GM21515 (cell line): ENCODE measurements around the gene HPCAL1.

Source experiments
- ATAC-seq: cut with Tn5 transposase; IDR thresholded peaks from one replicate; pipeline ENCODE4 v1.9.1; 2021; ENCODE audit not compliant: unreplicated experiment

Gene HPCAL1

GRCh38 chr2:10332402-10333246 lies 29.9 kb downstream of the HPCAL1 start:
- ATAC-seq: no peak

GRCh38 chr2:10333247-10333613 lies 30.5 kb downstream of the HPCAL1 start:
- ATAC-seq: no peak

GRCh38 chr2:10333966-10334365 lies 31.3 kb downstream of the HPCAL1 start:
- ATAC-seq: no peak

GRCh38 chr2:10335046-10335840 lies 32.5 kb downstream of the HPCAL1 start:
- ATAC-seq: no peak

- no peak for ATAC-seq
Measured at GRCh38 chr2:10336283-10336682, 33.6 kb downstream of the HPCAL1 start.

GRCh38 chr2:10337449-10338269 lies 35.0 kb downstream of the HPCAL1 start:
- no peak for ATAC-seq

GRCh38 chr2:10338270-10339188 lies 35.8 kb downstream of the HPCAL1 start:
- ATAC-seq: no peak

- no peak for ATAC-seq
Measured at GRCh38 chr2:10339647-10340592, 37.2 kb downstream of the HPCAL1 start.

- ATAC-seq: no peak
Measured at GRCh38 chr2:10340593-10340975, 37.9 kb downstream of the HPCAL1 start.

GRCh38 chr2:10341193-10341592 lies 38.5 kb downstream of the HPCAL1 start:
- ATAC-seq: no peak

GRCh38 chr2:10342245-10342951 lies 39.7 kb downstream of the HPCAL1 start:
- ATAC-seq: no peak

- ATAC-seq: no peak
Measured at GRCh38 chr2:10343191-10343590, 40.5 kb downstream of the HPCAL1 start.

GRCh38 chr2:10343658-10344057 lies 41.0 kb downstream of the HPCAL1 start:
- no peak for ATAC-seq

GRCh38 chr2:10344105-10345066 lies 41.7 kb downstream of the HPCAL1 start:
- ATAC-seq: no peak

GRCh38 chr2:10345126-10345525 lies 42.4 kb downstream of the HPCAL1 start:
- no peak for ATAC-seq

- ATAC-seq: no peak
Measured at GRCh38 chr2:10345813-10346212, 43.1 kb downstream of the HPCAL1 start.

GRCh38 chr2:10346929-10347561 lies 44.3 kb downstream of the HPCAL1 start:
- no peak for ATAC-seq
